PFSK-1 (cell line): ENCODE data around the gene ISCA2.

Experiments
- FOXP2 ChIP-seq: optimal IDR thresholded peaks from 2 replicates; pipeline ENCODE3; 2011; ENCODE audit warnings: borderline replicate concordance, control low read depth, inconsistent platforms; ENCODE audit not compliant: insufficient read depth; ENCODE audit errors: extremely low read length, extremely low read depth
- POLR2AphosphoS5 ChIP-seq: IDR thresholded peaks from 2 replicates; pipeline ENCODE4 v1.6.1; 2012; ENCODE audit warnings: low read depth, mild to moderate bottlenecking, control low read depth, low read length, moderate library complexity
- SIN3A ChIP-seq: IDR thresholded peaks from 2 replicates; pipeline ENCODE4 v1.6.1; 2012; ENCODE audit warnings: mild to moderate bottlenecking, low read length, moderate library complexity, borderline replicate concordance; ENCODE audit not compliant: insufficient read depth
- TF ChIP-seq, protein P1 (sequence below), 2 experiments: IDR thresholded peaks; 2 replicates each; pipeline versions ENCODE4 v1.6.1 to v1.8.0; 2011 to 2012; ENCODE audit warnings: low read depth in 2 of 2, low read length in 2 of 2, control low read depth in 1 of 2, inconsistent platforms in 1 of 2, mild to moderate bottlenecking in 1 of 2, moderate library complexity in 1 of 2; ENCODE audit not compliant: insufficient read depth in 1 of 2

DNA sequence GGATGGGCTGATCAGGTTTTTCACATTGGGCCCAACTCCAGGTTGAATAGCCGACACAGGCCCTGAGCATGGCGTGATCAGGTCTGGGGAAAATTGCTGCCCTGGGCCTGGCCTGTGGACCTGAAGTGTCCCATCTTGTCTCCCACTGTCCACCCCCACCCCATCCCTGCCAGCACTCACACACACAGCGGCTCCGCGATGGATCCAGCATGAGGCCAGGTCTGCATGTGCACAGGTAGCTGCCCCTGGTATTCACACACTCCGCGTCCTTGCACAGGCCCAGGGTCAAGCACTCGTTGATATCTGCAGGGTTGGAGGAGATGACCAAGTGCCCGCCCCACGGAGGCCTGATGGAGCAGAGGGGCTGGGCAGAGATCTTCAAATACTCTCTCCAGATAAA lies 38.7 kb downstream of the ISCA2 start:
- no peak for TF ChIP-seq POLR2AphosphoS5
- no peak for TF ChIP-seq FOXP2
- TF ChIP-seq SIN3A: no peak
- TF ChIP-seq, protein P1, sequence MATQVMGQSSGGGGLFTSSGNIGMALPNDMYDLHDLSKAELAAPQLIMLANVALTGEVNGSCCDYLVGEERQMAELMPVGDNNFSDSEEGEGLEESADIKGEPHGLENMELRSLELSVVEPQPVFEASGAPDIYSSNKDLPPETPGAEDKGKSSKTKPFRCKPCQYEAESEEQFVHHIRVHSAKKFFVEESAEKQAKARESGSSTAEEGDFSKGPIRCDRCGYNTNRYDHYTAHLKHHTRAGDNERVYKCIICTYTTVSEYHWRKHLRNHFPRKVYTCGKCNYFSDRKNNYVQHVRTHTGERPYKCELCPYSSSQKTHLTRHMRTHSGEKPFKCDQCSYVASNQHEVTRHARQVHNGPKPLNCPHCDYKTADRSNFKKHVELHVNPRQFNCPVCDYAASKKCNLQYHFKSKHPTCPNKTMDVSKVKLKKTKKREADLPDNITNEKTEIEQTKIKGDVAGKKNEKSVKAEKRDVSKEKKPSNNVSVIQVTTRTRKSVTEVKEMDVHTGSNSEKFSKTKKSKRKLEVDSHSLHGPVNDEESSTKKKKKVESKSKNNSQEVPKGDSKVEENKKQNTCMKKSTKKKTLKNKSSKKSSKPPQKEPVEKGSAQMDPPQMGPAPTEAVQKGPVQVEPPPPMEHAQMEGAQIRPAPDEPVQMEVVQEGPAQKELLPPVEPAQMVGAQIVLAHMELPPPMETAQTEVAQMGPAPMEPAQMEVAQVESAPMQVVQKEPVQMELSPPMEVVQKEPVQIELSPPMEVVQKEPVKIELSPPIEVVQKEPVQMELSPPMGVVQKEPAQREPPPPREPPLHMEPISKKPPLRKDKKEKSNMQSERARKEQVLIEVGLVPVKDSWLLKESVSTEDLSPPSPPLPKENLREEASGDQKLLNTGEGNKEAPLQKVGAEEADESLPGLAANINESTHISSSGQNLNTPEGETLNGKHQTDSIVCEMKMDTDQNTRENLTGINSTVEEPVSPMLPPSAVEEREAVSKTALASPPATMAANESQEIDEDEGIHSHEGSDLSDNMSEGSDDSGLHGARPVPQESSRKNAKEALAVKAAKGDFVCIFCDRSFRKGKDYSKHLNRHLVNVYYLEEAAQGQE (IDR thresholded peaks at IDR 0.05; ENCODE audit: insufficient read depth in 1 of 2, low read depth in 2 of 2, low read length in 2 of 2): no peak
